Esophagus squamous epithelium (tissue), 4 donors: ENCODE measurements around the gene ANGEL1.

ENCODE experiments used
- POLR2A ChIP-seq, 4 donors: fragments of 450-650 bp; IDR thresholded peaks; one replicate each; pipeline ENCODE4 v1.6.1; 2017; ENCODE audit warnings: antibody characterized with exemption in 4 of 4, mild to moderate bottlenecking in 4 of 4, moderate library complexity in 3 of 4
- TF ChIP-seq, protein P1 (sequence below), 6 experiments: fragments of 450-650 bp in 4 of 6; fragments of 200-600 bp in 2 of 6; sonication (generic) in 2 of 6; IDR thresholded peaks; one replicate each; pipeline ENCODE4 v1.5.1; 2016 to 2019; ENCODE audit warnings: antibody characterized with exemption in 6 of 6, mild to moderate bottlenecking in 4 of 6, moderate library complexity in 4 of 6

DNA sequence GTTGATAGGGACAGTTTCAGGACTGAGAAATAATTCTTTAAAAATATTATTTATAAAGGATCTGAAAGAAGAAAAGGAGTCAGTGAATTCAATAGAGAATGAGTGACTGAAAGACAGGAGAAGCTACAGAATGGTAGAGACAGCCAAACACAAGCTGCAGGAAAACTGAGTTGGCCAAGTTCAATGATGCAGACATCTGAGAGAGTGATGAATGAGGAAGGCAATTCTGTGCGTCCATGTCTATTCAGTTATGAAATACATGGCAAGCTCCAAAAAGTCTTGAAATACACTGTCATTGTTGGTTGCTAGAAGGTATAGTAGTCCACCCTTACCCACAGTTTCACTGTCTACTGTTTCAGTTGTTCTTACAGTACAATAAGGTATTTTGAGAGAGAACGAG lies 20.3 kb upstream of the ANGEL1 start:
- TF ChIP-seq, protein P1, sequence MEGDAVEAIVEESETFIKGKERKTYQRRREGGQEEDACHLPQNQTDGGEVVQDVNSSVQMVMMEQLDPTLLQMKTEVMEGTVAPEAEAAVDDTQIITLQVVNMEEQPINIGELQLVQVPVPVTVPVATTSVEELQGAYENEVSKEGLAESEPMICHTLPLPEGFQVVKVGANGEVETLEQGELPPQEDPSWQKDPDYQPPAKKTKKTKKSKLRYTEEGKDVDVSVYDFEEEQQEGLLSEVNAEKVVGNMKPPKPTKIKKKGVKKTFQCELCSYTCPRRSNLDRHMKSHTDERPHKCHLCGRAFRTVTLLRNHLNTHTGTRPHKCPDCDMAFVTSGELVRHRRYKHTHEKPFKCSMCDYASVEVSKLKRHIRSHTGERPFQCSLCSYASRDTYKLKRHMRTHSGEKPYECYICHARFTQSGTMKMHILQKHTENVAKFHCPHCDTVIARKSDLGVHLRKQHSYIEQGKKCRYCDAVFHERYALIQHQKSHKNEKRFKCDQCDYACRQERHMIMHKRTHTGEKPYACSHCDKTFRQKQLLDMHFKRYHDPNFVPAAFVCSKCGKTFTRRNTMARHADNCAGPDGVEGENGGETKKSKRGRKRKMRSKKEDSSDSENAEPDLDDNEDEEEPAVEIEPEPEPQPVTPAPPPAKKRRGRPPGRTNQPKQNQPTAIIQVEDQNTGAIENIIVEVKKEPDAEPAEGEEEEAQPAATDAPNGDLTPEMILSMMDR (IDR thresholded peaks at IDR 0.05) = no peak
- TF ChIP-seq POLR2A (IDR thresholded peaks at IDR 0.05) = no peak
